ENCODE data around the gene ASAH2B.
"Not testable (repeated sequence)": the region's sequence is repeated elsewhere in the genome, so short reads cannot be mapped to it uniquely, and the experiment has no call there.

The ASAH2B gene

GRCh38 chr10:50739618-50740292, at the start of gene ASAH2B:
TSS of gene ASAH2B (plus strand) at chr10:50739936. CDS start at chr10:50745131, 5,195 bp downstream.
- Mint-ChIP-seq H3K27ac (peak within 1 kb of the TSS; percentile 92 to 96 (median 94)), H3K36me3 (ENCODE audit: low read depth) (no peaks in the 10 kb centered on the region), H3K27me3 (ENCODE audit: low read depth) (peaks cover 23% of the 10 kb centered on the region), H3K4me1 (peaks cover 4% of the 10 kb centered on the region), H3K4me3 (peak within 1 kb of the TSS; percentile 95 to 96 (median 96)), H3K9me3 (no peaks in the 10 kb centered on the region)
- TF ChIP-seq, protein P1, sequence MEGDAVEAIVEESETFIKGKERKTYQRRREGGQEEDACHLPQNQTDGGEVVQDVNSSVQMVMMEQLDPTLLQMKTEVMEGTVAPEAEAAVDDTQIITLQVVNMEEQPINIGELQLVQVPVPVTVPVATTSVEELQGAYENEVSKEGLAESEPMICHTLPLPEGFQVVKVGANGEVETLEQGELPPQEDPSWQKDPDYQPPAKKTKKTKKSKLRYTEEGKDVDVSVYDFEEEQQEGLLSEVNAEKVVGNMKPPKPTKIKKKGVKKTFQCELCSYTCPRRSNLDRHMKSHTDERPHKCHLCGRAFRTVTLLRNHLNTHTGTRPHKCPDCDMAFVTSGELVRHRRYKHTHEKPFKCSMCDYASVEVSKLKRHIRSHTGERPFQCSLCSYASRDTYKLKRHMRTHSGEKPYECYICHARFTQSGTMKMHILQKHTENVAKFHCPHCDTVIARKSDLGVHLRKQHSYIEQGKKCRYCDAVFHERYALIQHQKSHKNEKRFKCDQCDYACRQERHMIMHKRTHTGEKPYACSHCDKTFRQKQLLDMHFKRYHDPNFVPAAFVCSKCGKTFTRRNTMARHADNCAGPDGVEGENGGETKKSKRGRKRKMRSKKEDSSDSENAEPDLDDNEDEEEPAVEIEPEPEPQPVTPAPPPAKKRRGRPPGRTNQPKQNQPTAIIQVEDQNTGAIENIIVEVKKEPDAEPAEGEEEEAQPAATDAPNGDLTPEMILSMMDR (IDR thresholded peaks at IDR 0.05; ENCODE audit: unreplicated experiment in 3 of 3): no peak

- not testable (repeated sequence) for H3K4me1 Mint-ChIP-seq; H3K9me3 Mint-ChIP-seq; H3K36me3 Mint-ChIP-seq (ENCODE audit: low read depth); H3K4me3 Mint-ChIP-seq; H3K27me3 Mint-ChIP-seq (ENCODE audit: low read depth); H3K27ac Mint-ChIP-seq
These were observed 41.9 kb upstream of the ASAH2B start for GRCh38 chr10:50697819-50698218.

GRCh38 chr10:50701947-50702346, 37.8 kb upstream of the ASAH2B start:
- not testable (repeated sequence) for H3K4me1 Mint-ChIP-seq; H3K36me3 Mint-ChIP-seq (ENCODE audit: low read depth); H3K27ac Mint-ChIP-seq; H3K9me3 Mint-ChIP-seq; H3K4me3 Mint-ChIP-seq; H3K27me3 Mint-ChIP-seq (ENCODE audit: low read depth)

DNA sequence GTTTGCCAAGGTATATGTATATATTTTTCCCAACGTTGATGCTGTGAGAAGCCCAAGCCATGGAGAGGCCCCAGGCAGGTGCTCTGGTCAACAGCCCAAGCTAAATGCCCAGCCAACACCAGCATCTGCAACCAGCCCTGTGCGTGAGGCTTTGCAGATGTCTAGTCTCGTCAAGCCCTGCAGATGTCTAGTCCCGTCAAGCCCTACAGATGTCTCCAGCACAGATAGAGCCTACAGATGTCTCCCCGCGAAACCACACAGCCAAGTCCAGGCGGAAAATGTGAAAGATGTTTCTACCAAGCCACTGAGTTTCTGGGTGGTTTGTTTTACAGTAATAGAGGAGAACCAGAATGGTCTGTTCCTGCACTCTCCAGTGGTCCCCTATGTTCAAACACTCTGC, 36.7 kb upstream of the ASAH2B start:
- H3K4me3 Mint-ChIP-seq; H3K9me3 Mint-ChIP-seq; H3K27ac Mint-ChIP-seq; H3K4me1 Mint-ChIP-seq; H3K36me3 Mint-ChIP-seq (ENCODE audit: low read depth); H3K27me3 Mint-ChIP-seq (ENCODE audit: low read depth): not testable (repeated sequence)

GRCh38 chr10:50704436-50705079, 35.2 kb upstream of the ASAH2B start:
- not testable (repeated sequence) for H3K36me3 Mint-ChIP-seq (ENCODE audit: low read depth); H3K4me1 Mint-ChIP-seq; H3K9me3 Mint-ChIP-seq; H3K27ac Mint-ChIP-seq; H3K4me3 Mint-ChIP-seq; H3K27me3 Mint-ChIP-seq (ENCODE audit: low read depth)

DNA sequence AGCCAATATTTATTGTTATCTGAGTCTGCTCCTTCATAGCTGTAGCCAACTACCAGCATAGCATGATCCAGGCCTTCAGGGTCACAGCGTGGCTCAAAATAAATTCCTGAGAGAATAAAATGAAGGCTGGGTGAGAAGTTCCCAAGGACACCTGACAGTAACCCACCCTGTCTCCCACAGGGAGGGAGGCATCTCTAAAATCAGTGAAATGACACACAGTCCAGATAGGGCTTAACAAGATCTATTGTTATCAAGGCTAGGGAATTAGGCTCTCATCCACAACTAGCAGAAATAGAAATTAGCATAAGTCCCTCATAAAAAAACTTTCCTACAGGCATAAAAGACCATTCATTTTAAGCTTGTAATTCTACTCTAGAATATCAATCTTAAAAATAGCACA, 33.7 kb upstream of the ASAH2B start:
- H3K4me1 Mint-ChIP-seq; H3K9me3 Mint-ChIP-seq; H3K27me3 Mint-ChIP-seq (ENCODE audit: low read depth); H3K27ac Mint-ChIP-seq; H3K4me3 Mint-ChIP-seq; H3K36me3 Mint-ChIP-seq (ENCODE audit: low read depth): not testable (repeated sequence)

DNA sequence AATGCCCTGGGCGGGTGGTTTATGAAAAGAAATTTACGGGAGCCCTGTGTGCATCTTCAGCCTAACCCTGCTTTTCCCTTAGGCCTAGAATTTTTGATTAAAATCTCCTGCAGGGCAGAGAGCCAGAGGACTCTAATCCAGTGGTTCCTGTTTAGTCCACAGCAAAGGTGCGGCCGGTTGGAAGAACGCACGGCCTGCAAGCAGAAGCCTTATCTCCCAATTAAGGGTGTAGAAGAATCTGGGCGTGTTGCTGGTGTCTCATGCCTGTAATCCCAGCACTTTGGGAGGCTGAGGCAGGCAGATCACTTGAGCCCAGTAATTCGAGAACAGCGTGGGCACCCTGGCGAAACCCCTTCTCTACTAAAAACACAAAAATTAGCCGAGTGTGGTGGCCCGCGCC, 29.5 kb upstream of the ASAH2B start:
- not testable (repeated sequence) for H3K27ac Mint-ChIP-seq; H3K27me3 Mint-ChIP-seq (ENCODE audit: low read depth); H3K9me3 Mint-ChIP-seq; H3K4me3 Mint-ChIP-seq; H3K36me3 Mint-ChIP-seq (ENCODE audit: low read depth); H3K4me1 Mint-ChIP-seq

GRCh38 chr10:50723812-50724211, 15.9 kb upstream of the ASAH2B start:
- not testable (repeated sequence) for H3K36me3 Mint-ChIP-seq (ENCODE audit: low read depth); H3K9me3 Mint-ChIP-seq; H3K4me1 Mint-ChIP-seq; H3K4me3 Mint-ChIP-seq
- Mint-ChIP-seq H3K27me3 (ENCODE audit: low read depth) (peaks cover 11% of the 10 kb centered on the region), H3K27ac (peak overlapping the region in 2 of 3 experiments; percentile 30 to 89)

DNA sequence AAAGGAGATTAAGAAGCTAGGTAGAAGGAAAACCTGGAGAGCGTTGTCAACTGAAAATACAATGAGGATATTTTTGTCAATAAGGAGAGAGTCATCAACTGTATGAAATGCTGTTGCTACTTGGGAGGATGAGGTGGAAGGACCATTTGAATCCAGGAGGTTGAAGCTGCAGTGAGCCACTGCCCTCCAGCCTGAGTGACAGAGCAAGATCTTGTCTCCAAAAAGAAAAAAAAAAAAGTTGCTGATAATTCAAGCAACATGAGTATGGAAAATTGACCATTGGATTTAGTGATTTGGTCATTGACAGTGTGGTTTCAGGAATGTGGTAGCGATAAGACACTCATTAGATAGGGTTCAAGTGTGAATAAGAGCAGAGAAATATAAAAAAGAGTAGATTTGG, 11.6 kb upstream of the ASAH2B start:
- H3K27me3 Mint-ChIP-seq (ENCODE audit: low read depth): peaks cover 17% of the 10 kb centered on the region
- H3K4me1 Mint-ChIP-seq: not testable (repeated sequence)

DNA sequence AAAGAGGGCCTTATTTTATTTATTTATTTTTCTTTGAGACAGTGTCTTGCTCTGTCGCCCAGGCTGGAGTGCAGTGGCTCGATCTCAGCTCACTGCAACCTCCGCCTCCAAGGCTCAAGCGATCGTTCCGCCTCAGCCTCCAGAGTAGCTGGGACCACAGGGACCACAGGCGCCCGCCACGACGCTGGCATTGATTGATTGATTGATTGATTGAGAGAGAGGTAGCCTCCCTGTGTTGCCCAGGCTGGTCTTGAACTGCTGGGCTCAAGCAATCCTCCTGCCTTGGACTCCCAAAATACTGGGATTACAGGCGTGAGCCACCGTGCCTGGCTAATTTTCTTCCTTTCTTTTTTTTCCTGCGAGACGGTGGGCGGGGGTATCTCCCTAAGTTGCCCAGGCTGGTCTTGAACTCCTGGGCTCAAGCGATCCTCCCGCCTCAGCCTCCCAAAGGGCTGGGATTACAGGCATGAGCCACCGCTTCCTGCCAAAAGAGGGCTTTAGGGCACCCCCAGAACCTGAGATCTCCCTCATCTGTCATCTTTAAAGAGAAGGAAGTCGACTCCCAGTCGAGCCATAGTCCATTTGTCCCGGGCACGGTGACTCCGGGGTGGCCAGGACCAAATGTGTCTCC, 634 bp upstream of the ASAH2B start:
- Mint-ChIP-seq H3K27ac (peak overlapping the region; percentile 92 to 96 (median 94)), H3K4me3 (peak overlapping the region; percentile 95 to 96 (median 96)), H3K27me3 (ENCODE audit: low read depth) (peaks cover 29% of the 10 kb centered on the region)
- H3K4me1 Mint-ChIP-seq; H3K9me3 Mint-ChIP-seq; H3K36me3 Mint-ChIP-seq (ENCODE audit: low read depth): not testable (repeated sequence)

More for the DNA sequence above, 11.6 kb upstream of the ASAH2B start:
- H3K4me3 Mint-ChIP-seq; H3K36me3 Mint-ChIP-seq (ENCODE audit: low read depth); H3K27ac Mint-ChIP-seq; H3K9me3 Mint-ChIP-seq: not testable (repeated sequence)
